Limb (tissue), 2 donors: ENCODE measurements around the gene OLFML1.

ENCODE experiments used
- DNase-seq, 2 donors: peaks; one replicate each; pipeline ENCODE4 v3.0.0-alpha.2; 2016; ENCODE audit errors: extremely low spot score in 2 of 2

Gene OLFML1

GRCh38 chr11:7531011-7531410, 45.7 kb downstream of the OLFML1 start:
- no peak for DNase-seq

- DNase-seq: no peak
Measured at GRCh38 chr11:7532405-7533145, 47.3 kb downstream of the OLFML1 start.

GRCh38 chr11:7533199-7534041, 48.1 kb downstream of the OLFML1 start:
- DNase-seq: no peak

- no peak for DNase-seq
Measured at GRCh38 chr11:7534042-7534378, 48.7 kb downstream of the OLFML1 start.

- DNase-seq: no peak
Measured at GRCh38 chr11:7536100-7536499, 50.8 kb downstream of the OLFML1 start.

- DNase-seq: no peak
Measured at GRCh38 chr11:7537265-7537664, 52.0 kb downstream of the OLFML1 start.

- DNase-seq: no peak
Measured at GRCh38 chr11:7538031-7538430, 52.7 kb downstream of the OLFML1 start.

GRCh38 chr11:7538466-7539454, 53.5 kb downstream of the OLFML1 start:
- DNase-seq: no peak

GRCh38 chr11:7540830-7541555, 55.7 kb downstream of the OLFML1 start:
- DNase-seq: no peak

GRCh38 chr11:7543302-7543701, 58.0 kb downstream of the OLFML1 start:
- no peak for DNase-seq

GRCh38 chr11:7544021-7544420, 58.7 kb downstream of the OLFML1 start:
- DNase-seq: no peak

- no peak for DNase-seq
Measured at GRCh38 chr11:7545611-7546010, 60.3 kb downstream of the OLFML1 start.

GRCh38 chr11:7546324-7546791, 61.1 kb downstream of the OLFML1 start:
- DNase-seq: no peak

- no peak for DNase-seq
Measured at GRCh38 chr11:7547687-7548086, 62.4 kb downstream of the OLFML1 start.

GRCh38 chr11:7548659-7549274, 63.5 kb downstream of the OLFML1 start:
- DNase-seq: no peak

GRCh38 chr11:7549681-7550080, 64.4 kb downstream of the OLFML1 start:
- DNase-seq: no peak

- DNase-seq: no peak
Measured at GRCh38 chr11:7551571-7551970, 66.3 kb downstream of the OLFML1 start.

- no peak for DNase-seq
Measured at GRCh38 chr11:7552666-7553065, 67.4 kb downstream of the OLFML1 start.

GRCh38 chr11:7555052-7555699, 69.9 kb downstream of the OLFML1 start:
- no peak for DNase-seq

- DNase-seq: no peak
Measured at GRCh38 chr11:7558046-7558445, 72.7 kb downstream of the OLFML1 start.
